ENCODE results near the gene SYT8. TPM values are rescaled to one million over a fixed set of nuclear protein-coding genes. Genes with fewer than 3 reads are reported as not detected.

Gene SYT8
- total RNA-seq, 1 donor from 2014 or later, result not detected

DNA sequence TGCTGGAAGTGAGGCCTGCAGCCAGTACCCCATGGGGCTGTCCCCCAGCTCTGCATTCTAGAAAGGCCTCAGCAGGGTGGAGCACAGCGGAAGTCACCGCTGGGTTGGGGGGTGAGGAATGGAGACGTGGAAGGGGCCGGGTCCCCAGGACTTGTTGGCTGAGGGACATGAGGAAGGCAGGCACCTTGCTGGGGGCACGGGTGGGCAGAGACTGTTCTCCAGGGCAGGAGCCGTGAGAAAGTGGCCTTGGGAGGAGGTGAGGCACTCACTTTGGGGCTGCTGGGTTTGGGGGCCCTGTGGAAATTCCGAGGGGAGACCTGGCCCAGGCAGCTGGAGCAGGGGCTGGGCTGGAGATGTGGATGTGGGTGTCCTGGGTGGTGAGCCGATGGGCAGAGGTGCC lies 9.0 kb downstream of the SYT8 start:
- intact Hi-C loops (cut with micrococcal nuclease), result no loop called here

DNA sequence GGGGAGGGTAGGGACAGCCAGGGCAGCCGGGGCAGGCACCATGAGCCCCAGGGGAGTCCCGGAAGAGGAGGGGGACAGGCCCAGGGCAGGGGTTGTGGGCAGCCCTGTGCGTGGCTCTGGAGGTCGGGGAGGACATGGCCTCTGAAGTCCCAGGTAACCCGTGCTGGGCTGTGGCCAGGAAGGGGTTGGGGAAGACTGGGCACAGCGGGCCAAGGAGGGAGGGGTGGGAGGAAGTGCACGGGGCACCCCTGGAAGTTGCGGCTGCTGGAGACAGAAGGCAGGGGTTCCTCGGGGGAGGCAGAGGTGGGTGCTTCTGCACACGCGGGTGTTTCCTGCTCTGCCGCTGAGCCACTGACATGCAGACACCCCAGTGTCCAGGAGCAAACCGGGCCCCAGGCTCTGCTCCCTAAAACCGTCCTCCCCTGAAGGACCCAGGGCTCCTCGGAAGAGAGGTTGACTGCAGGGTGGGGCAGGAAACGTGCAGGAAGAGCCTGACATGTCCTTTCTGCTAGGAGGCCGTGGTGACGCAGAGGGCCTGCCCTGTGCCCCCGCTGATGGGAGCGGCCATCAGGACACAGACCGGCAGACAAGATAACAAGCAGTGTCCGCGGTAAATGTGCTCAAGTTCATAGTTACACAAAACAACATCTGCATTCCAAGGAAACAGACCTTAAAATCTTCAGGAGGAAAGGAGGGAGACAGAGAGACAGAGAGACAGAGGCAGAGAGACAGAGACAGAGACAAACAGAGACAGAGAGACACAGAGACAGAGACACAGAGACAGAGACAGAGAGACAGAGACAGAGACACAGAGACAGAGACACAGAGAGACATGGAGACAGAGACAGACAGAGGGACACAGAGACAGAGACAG lies 9.7 kb downstream of the SYT8 start:
- intact Hi-C loops (cut with micrococcal nuclease), result no loop called here

DNA sequence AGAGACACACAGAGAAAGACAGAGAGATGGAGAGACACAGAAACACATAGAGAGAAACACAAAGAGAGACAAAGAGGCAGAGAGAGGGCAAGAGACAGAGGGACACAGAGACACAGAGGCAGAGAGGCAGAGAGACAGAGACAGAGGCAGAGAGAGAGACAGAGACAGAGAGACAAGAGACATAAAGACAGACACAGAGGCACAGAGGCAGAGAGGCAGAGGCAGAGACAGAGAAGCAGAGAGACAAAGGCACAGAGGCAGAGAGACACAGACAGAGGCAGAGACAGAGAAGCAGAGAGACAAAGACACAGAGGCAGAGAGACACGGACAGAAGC lies 10.3 kb downstream of the SYT8 start:
- intact Hi-C loops (cut with micrococcal nuclease), result no loop called here

DNA sequence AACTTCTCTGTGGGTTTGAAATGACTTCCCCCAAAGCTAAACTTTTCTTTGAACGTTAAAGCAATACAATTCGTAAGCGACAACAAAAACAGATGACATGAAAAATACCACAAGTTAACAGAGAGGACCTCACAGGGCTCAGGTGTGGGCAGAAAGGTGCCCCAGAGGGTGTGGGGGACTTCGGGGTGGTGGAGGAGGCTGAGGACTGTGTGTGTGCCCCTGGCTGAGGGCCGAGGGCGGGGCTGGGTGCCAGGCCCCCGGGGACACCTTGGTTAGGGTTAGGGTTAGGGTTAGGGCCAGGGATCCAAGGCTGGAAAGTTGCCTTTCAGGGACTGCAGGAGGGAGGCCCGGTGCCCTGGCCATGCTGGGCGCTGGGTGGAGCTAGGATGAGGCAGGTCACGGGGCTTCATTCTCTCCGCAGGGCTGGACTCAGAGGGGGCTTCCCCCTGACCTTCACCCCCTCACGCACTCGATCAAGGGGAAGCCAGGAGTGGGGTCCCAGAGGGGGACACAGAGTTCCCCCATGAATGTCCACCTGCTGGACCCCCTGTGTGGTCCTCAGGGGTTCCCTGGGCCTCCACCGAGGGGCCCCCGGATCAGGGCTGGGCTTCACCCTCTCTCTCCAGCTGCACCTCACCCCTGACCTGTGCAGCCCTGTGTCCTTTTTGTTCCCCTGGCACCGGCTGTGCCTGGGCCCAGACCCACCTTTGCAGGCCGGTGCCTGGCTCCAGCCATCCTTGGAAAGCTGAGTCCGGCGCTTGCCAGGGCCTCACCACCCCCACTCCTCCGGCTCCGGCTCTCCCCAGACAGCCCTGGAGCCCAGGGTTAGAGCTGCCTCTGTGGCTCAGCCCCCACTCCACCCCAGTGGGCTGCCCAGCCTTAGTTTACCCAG lies 11.0 kb downstream of the SYT8 start:
- intact Hi-C loops (cut with micrococcal nuclease), result no loop called here

DNA sequence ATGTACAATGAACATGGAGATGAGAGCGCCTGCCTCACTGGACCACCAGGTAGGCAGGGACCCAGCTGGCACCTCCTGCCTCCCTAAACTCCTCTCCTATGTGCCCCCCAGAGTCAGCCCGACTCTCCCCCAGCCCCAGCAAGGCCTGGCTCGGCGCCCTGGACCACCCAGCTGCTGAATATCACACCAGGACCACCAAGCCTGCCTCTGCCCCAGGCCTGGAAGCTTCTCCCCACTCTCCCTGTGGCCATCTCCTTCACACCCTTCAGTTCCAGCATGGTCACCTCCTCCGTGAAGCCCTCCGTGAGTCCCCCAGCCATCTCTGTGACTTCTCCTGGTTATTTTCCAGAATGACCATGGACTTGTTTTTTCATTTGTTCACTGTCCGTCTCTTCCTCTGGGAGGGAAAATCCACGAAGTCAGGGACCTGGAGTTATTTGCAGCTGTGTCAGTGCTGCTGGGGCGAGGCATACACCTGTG lies 11.7 kb downstream of the SYT8 start:
- intact Hi-C loops (cut with micrococcal nuclease), result no loop called here

DNA sequence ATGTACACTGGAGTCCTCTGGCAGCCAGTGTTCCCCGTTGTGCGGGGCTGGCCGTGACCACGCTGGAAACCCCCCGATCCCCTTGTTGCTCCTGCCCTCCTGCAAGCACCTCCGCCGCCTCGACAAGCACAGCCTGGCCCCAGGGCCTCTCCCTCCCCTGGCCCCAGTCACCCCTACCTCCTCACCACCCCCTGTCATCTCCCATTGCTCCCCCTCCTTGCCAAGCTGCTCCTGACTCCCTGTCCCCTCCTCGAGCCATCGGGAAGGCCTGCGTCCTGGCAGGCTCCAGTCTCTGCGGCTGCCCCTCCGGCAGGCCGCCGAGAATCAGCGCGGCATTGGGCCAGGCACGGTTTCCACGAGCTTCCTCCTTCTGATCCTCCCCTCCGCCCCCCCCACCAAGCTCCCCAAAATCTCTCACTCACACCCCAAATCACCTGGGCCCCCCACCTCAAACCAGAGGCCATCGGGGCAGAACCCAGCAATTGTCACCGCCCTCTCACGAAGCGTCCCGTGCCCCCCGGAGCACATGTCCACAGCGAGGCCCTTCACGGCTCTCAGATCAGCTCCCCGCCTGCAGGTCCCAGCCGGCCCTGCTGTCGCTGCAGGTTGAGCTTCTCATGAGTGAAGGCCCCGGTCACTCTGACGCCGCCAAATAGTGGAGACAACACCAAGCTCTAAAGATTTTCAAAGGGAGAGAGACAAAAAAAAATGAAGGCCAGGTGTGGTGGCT lies 12.4 kb downstream of the SYT8 start:
- intact Hi-C loops (cut with micrococcal nuclease), result no loop called here

DNA sequence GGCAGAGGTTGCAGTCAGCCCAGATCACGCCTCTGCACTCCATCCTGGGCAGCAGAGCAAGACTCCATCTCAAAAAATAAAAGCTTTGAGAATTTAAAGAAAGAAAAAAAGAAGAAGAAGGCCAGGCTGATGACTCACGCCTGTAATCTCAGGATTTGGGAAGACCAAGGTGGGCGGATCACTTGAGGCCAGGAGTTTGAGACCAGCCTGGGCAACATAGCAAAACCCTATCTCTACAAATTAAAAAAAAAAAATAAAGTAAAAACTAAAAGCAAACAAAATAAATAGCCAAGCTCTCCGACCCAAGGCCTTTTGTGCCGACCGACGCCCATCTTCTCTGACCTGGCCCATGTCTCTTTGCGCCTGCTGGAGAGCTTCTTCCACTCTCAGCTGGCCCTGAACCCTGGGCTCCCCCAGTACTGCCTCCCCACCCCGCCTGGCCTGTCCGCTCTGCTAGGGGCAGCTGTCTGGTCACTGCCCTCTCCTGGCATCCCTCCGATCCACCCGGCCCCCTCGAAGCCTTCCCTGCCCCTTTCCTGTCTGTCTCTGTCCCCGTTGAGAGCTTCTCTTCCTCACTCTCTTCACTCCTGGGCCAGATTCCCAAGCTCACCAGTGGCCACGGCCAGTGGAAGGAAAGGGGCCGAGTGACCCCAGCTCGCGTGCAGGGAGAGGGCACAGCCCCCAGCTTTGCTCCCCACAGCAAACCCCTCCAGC lies 13.3 kb downstream of the SYT8 start:
- intact Hi-C loops (cut with micrococcal nuclease), result no loop called here

DNA sequence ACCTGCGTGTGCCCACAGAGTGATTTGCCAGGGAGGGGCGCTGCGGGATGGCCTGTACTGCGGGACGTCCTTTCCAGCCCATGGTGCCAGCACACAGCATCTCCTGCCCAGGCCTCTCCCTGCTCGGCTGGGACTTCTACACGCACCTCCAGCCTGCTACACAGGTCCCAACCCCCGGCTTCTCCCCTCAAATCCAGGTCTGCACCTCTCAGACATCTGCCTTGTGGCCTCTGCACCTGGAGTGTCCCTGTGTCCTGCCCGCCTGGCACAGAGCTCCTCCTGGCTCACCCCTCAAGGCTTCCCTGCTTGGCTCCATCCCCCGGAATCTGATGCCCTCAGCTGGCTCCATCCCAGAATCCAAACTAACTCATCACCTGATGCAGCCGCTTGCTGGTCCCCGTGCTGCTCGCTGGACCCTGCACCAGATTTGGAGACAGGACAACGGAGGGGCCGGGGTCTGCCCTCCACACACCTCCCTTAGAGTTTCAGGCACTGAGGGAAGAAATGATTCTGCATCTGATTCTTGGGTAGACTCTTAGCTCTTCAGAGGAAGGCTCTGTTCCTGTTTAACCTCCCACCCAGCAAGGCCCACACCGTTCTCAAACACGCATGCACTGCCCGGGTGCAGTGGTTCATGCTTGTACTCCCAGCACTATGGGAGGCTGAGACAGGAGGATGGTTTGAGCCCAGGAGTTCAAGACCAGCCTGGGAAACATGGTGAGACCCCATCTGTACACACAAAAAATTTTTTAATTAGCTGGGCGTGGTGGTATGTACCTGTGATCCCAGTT lies 14.0 kb downstream of the SYT8 start:
- intact Hi-C loops (cut with micrococcal nuclease), result no loop called here

DNA sequence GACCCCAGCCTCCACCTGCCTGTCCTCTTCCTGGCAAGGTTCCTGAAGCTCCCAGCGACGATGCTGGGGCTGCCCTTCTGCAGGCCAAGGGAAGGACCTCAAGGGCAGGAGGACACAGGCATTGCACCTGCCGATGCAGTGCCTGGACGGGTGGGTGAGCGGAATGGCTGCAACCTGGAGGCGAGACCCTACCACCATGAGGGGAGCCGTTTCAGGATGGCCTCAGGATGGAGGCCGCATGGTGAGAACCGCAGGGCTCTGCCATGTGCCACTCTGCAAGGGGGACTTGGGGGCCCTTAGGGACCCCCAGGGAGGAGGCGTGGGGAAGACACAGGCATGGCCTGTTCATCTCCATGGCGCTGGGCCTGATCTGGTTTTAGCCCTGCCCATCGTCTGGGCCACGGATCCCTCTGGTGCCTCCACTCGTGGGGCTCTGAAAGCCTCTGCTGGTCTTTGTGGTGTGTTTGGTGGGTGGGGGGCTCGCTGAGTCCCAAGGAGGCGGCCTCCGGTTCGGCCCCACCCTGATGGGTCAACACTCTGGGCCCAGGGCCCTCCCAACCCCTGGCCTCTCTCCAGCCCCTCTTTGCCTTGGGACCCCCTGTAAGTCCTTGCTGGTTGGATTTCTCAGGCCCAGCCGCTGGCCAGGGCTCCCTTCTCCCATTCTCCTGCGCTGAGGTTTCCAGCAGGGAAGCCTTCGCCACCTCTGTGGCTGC lies 16.8 kb downstream of the SYT8 start:
- intact Hi-C loops (cut with micrococcal nuclease), result loop anchor here (1.0 to 5.0 kb wide), 7 partner anchors 38 to 1644 kb away; partner anchors contain the start of genes BET1L, RIC8A and TNNT3

DNA sequence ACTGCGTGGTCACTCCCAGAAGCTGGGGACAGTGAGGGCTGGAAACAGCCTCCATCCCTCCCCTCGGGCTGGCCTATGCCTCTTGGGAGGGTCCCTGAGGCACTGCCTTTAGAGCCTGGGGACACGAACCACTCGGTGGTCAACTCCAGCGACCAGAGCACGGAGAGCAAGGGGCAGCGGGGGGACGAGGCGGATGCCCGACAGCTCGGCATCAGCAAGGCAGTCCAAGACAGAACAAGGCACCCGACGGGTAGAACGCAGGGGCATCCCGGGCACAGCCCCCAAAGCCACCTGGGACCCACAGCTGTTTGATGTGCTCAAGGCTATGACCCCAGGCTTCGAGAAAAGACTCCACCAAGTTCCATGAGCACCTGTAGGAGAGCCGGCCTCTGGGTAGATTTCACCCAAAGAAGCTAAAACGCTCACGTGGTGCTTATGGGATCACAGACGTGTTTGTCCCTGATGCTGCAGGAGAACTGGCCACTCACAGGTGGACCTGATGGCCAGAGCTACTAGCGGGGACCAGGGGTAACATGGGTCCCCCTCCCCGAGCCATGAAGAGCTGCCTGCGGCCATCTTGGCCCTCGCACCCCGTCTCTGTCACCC lies 17.6 kb downstream of the SYT8 start:
- intact Hi-C loops (cut with micrococcal nuclease), result loop anchor here (1.0 to 5.0 kb wide), 7 partner anchors 37 to 1645 kb away; partner anchors contain the start of genes BET1L, RIC8A and TNNT3

DNA sequence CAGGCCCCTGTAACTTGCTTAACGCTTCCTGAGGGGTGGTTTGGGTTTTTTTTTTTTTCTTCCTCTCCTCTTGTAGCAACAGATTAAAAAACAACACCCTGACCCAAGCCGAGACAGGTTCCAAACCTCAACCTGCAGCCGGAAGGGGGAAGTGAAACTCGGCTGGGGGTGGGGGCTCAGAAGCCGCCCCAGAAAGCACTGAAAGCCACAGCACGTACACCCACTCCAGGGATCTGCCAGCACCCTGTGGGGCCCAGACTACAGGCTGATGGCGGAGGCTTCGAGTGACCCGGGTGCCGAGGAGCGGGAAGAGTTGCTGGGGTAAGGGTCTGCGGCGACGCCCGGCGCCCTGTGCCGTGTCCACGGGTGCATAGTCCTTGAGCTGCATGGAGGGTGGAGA lies 18.1 kb downstream of the SYT8 start, which contains the start of gene LSP1:
LSP1 (plus strand) TSS at position 208 of the 400 bp plus-strand sequence; CDS start at position 269, 61 bp downstream.
- intact Hi-C loops (cut with micrococcal nuclease), result loop anchor here (1.0 to 5.0 kb wide), 11 partner anchors 16 to 1646 kb away; partner anchors contain the start of genes BET1L, RIC8A, TNNT3 and TSSC4

DNA sequence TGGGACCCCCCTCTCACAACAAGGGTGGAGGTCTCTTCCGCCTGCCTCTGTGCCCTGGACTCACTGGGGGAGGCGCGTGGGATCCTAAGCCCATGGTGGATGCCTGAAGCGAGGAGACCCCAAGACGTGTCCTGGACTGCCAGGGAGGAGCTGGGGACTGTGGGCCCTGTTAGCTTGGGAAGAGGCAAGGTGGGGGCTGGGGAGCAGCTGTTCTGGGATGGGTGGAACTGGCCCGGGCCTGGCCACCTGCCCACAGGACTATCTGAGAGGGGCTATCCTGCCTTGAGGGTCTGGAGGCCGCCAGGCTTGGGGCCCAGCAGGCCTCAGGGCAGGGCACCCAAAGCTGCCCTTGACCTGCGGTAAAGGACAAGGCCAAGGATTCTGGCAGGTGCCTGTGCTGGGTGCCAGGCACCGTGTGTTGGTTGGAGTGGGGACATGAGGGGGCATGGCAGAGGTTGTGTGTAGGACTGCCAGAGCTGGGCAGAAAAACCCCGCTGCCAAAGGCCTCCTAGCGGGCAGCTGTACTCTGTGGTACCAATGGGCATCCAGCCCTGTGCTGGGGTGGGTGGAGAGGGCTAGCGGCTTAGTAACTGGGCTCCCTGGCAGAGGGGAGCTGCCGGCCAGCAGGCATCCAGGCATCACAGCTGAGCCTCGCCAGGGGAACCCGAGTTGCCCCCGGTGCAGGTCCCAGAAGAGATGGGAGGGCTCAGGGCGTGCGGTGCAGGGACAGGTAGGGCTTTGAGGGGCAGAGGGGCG lies 18.8 kb downstream of the SYT8 start:
- intact Hi-C loops (cut with micrococcal nuclease), result loop anchor here (1.0 to 5.0 kb wide), 10 partner anchors 16 to 1646 kb away; partner anchors contain the start of genes BET1L, RIC8A, TNNT3 and TSSC4

DNA sequence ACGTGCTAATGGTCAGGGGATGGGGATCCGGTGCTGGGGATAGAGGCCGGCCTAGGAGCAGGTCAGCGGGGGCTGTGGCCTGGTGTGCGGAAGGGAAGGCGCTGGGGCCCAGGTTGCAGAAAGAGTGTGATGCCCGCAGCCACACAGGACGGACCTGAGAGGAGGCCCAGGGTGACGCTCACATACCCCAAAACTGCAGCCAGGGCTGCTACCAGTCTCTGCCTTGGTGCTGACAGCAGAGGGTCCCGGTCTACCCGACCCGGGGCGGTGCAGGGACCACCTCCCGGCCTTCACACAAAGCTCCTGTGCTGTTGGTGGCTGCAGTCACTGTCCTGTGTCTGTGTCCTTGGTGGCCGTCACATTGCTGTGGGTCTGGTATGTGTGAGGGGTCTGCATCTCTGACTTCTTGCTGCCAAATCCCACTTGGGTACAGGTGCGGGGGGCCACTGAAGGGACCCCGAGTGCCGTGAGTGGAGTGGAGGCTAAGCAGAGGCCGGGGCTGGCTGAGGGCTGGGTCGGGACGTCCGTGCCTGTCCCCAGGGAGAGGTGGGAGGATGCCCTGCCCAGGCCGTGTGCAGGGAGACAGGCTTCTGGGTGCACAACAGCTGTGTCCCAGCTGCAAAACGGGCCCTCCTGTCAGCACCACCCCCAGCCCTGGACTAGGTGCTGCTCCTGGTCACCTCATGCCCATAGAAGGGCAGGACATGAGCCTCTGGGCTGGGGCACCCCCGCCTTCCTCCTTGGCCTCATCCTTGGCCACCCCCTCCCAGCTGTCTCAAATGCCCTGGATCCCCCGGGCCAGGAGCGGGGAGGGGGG lies 19.6 kb downstream of the SYT8 start:
- intact Hi-C loops (cut with micrococcal nuclease), result loop anchor here (5.0 kb wide), 5 partner anchors 63 to 1647 kb away; partner anchors contain the start of genes BET1L, RIC8A and TNNT3

DNA sequence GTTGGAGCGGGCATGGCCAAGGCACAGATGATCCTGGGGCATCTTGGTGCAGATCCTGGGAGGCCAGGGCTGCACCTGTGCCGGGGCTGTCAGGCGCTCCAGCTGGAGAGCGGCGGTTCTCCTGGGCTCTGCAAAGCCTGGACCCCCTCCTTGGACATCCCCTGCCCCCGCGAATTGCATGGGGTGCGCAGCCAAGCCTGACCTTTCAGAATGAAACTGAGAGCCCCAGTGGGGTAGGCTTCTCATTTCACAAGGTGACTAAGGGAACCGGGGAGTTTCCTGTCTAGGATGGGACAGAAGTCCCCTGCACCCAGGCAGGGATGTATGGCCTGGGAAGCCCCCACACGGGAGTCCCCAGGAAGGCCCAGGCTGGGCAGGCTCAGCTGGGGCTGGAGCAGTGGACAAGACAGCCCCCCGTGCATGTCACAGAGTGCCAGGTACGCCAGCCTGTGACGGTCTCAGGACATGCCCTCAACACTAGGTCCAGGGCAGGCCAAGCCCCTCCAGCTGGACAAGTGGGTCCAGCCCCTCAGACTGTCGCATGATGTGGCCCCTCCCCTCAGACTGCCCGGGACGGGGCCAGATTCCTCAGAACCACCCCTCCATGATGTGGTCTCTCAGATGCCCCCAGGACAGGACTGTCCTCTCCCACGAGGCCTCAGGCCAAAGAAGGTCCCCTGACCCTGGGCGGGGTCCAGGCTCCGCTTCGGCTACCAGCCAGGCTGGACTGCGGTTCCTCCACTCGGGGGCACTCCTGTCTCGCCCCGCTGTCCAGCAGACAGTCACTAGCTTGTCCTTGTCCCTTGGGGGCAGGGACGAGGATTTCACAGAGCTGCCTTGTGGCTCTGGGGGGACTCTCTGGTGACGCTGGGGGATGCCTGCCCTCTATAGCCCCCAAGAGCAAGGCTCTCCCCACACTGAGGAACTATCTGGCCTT lies 20.4 kb downstream of the SYT8 start:
- intact Hi-C loops (cut with micrococcal nuclease), result loop anchor here (5.0 kb wide), 5 partner anchors 62 to 1648 kb away; partner anchors contain the start of genes BET1L, RIC8A and TNNT3

DNA sequence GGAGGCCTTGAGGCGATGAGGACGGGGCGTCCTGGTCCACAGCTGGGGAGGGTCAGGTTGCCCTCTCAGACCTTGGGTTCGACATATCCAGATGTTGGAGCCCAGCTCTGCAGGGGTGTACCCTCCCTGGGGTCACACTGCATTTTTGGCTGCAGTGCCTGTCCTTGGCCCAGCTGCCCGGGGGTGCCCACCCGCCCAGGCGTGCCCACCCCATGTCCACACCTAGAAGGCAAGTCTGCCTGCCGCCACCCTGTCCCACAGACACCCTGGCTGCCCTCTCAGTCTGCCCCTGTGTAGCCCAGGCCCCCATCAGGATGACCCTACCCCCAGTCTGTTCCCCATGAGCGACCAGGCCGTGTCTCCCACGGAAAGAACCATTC lies 21.1 kb downstream of the SYT8 start:
- intact Hi-C loops (cut with micrococcal nuclease), result no loop called here

Measured in T-helper 1 cell treated with Interleukin-12 subunit alpha and Interleukin-12 subunit beta and Interleukin-4 antibody, amounts not matched to agents 30 ng/mL and 1 ng/mL, for 36 hours (primary cell).